HepG2 (cell line): ENCODE results near the gene TLE5. TPM values are rescaled to one million over a fixed set of nuclear protein-coding genes. Genes with fewer than 3 reads are reported as not detected.

Experiments
- CENPX ChIP-seq: sonication (generic); formaldehyde crosslinking; IDR thresholded peaks from 2 replicates; pipeline ENCODE4 v1.9.0; 2021; ENCODE audit warnings: mild to moderate bottlenecking, missing genetic modification reagents, moderate library complexity
- DBP ChIP-seq: sonication (generic); formaldehyde crosslinking; IDR thresholded peaks from 2 replicates; pipeline ENCODE4 v1.4.0; 2020; ENCODE audit warnings: missing genetic modification reagents; ENCODE audit errors: not compliant biosample characterization
- EHMT2 ChIP-seq: fragments of 200-600 bp; sonication (generic); IDR thresholded peaks from 2 replicates; pipeline ENCODE4 v1.7.0; 2017; ENCODE audit warnings: antibody characterized with exemption, low read depth, low read length, borderline replicate concordance
- FOXP4 ChIP-seq: sonication (generic); formaldehyde crosslinking; IDR thresholded peaks from 2 replicates; pipeline ENCODE4 v1.4.0; 2020; ENCODE audit warnings: missing genetic modification reagents
- FUBP1 ChIP-seq: sonication (generic); formaldehyde crosslinking; IDR thresholded peaks from 2 replicates; pipeline ENCODE4 v1.5.1; 2020; ENCODE audit warnings: missing genetic modification reagents, mild to moderate bottlenecking, borderline replicate concordance
- GABPB1 ChIP-seq: IDR thresholded peaks from 2 replicates; pipeline ENCODE4 v1.6.1; 2016; ENCODE audit warnings: mild to moderate bottlenecking, missing genetic modification reagents, moderate library complexity, missing compliant biosample characterization
- HOXA5 ChIP-seq: sonication (generic); formaldehyde crosslinking; IDR thresholded peaks from 2 replicates; pipeline ENCODE4 v1.4.0; 2020; ENCODE audit warnings: missing genetic modification reagents
- MAZ ChIP-seq, 2 experiments: sonication (generic) in 1 of 2; formaldehyde crosslinking in 1 of 2; IDR thresholded peaks; 2 replicates each; pipeline versions ENCODE4 v1.5.0 to v1.6.1; 2012 to 2020; ENCODE audit warnings: low read depth in 2 of 2, mild to moderate bottlenecking in 2 of 2, borderline replicate concordance in 1 of 2, improper control_type of control experiment in 1 of 2, low read length in 1 of 2, missing genetic modification reagents in 1 of 2, moderate library complexity in 1 of 2
- MTF2 ChIP-seq: sonication (generic); formaldehyde crosslinking; IDR thresholded peaks from 2 replicates; pipeline ENCODE4 v1.5.0; 2020; ENCODE audit warnings: missing genetic modification reagents, borderline replicate concordance
- NFYB ChIP-seq: sonication (generic); formaldehyde crosslinking; IDR thresholded peaks from 2 replicates; pipeline ENCODE4 v1.4.0; 2020; ENCODE audit warnings: missing genetic modification reagents
- RBFOX2 ChIP-seq: fragments of 200-400 bp; formaldehyde crosslinking; IDR thresholded peaks from 2 replicates; pipeline ENCODE4 v1.6.1; 2017; ENCODE audit warnings: low read depth, mild to moderate bottlenecking, low read length
- ZHX1 ChIP-seq: sonication (generic); formaldehyde crosslinking; IDR thresholded peaks from 2 replicates; pipeline ENCODE4 v1.8.1; 2022; ENCODE audit warnings: low read depth, mild to moderate bottlenecking, missing genetic modification reagents
- ZNF496 ChIP-seq: sonication (generic); formaldehyde crosslinking; IDR thresholded peaks from 2 replicates; pipeline ENCODE4 v1.8.1; 2023; ENCODE audit warnings: mild to moderate bottlenecking, moderate library complexity, missing genetic modification reagents; ENCODE audit not compliant: insufficient replicate concordance
- ZNF687 ChIP-seq: sonication (generic); formaldehyde crosslinking; IDR thresholded peaks from 2 replicates; pipeline ENCODE4 v1.5.1; 2020; ENCODE audit warnings: mild to moderate bottlenecking, missing genetic modification reagents, moderate library complexity
- ZNF772 ChIP-seq: sonication (generic); formaldehyde crosslinking; IDR thresholded peaks from 2 replicates; pipeline ENCODE4 v1.5.0; 2020; ENCODE audit warnings: mild to moderate bottlenecking, missing genetic modification reagents
- polyA plus RNA-seq, 8 experiments: library from polyadenylated mRNA; depleted of rRNA in 3 of 8; stranded (reverse) in 7 of 8; unstranded in 1 of 8; fragments of >200 nt; fragmentation: Illumina TruSeq in 4 of 8; extraction: Trizol in 4 of 8; gene quantifications; 2 replicates each; pipeline versions ENCODE4 v1.2.1 to v1.2.3, GENCODE V29; 2011 to 2016; ENCODE audit warnings: low read depth in 4 of 8, missing spikeins in 1 of 8, mixed read lengths in 1 of 8; ENCODE audit not compliant: insufficient read depth in 1 of 8
- total RNA-seq, 5 experiments: library from RNA; depleted of rRNA; stranded (reverse); fragments of >200 nt; fragmentation: Illumina TruSeq; extraction: Trizol; gene quantifications; 2 replicates each; pipeline ENCODE4 v1.2.3, GENCODE V29; 2016; ENCODE audit warnings: low read depth in 1 of 5

Gene TLE5
- total and polyA plus RNA-seq, 2 of the 13 experiments (the other 11 are each of a cell fraction or from before 2014, with no cell fraction given) = 62.8 to 189 TPM

GRCh38 chr19:3095441-3096191, 33.3 kb upstream of the TLE5 start (continued):
- TF ChIP-seq RBFOX2 (peak; percentile 53), ZNF772 (CRISPR knock-in tag) (0 out of 2 replicates have a peak, but pooled peaks have one; percentile 44), ZNF496 (CRISPR knock-in tag) (no peak), ZNF687 (CRISPR knock-in tag) (peak; percentile 39; the same call in 1 of the 2 replicates), FOXP4 (CRISPR knock-in tag) (peak; percentile 32; the same call in 1 of the 2 replicates), GABPB1 (CRISPR knock-in tag) (peak; percentile 54; the same call in 1 of the 2 replicates), FUBP1 (CRISPR knock-in tag) (no peak), ZHX1 (CRISPR knock-in tag) (no peak), MAZ (IDR thresholded peaks at IDR 0.05; ENCODE audit: borderline replicate concordance, low read depth, low read length) (peak; percentile 46; the same call in 1 of the 2 replicates), MAZ (CRISPR knock-in tag; IDR thresholded peaks at IDR 0.05; ENCODE audit: low read depth) (no peak), MTF2 (CRISPR knock-in tag) (no peak), CENPX (CRISPR knock-in tag) (no peak), NFYB (CRISPR knock-in tag) (no peak), HOXA5 (CRISPR knock-in tag) (0 out of 2 replicates have a peak, but pooled peaks have one; percentile 15), EHMT2 (no peak), DBP (CRISPR knock-in tag) (no peak)
